Mucosa of descending colon (tissue), 3 donors: ENCODE measurements around the gene SAMD9. TPM values are rescaled to one million over a fixed set of nuclear protein-coding genes. Genes with fewer than 3 reads are reported as not detected.

Experiments used
- ATAC-seq: fragments of 200-7000 bp; cut with Tn5 transposase; one replicate; pipeline ENCODE4 v1.9.1; 2020; ENCODE audit warnings: mild to moderate bottlenecking, moderate library complexity
- DNase-seq, 3 donors: peaks; one replicate each; pipeline ENCODE4 v3.0.0-alpha.2; 2020
- H3K36me3 ChIP-seq: fragments of 200-600 bp; one replicate; pipeline ENCODE4 v1.8.0; 2021; ENCODE audit warnings: low read depth, mild to moderate bottlenecking
- H3K4me1 ChIP-seq: fragments of 200-600 bp; one replicate; pipeline ENCODE4 v1.8.0; 2021; ENCODE audit warnings: low read depth, mild to moderate bottlenecking
- H3K4me3 ChIP-seq: fragments of 200-600 bp; one replicate; pipeline ENCODE4 v1.8.0; 2021; ENCODE audit warnings: mild to moderate bottlenecking
- H3K9me3 ChIP-seq: fragments of 200-600 bp; one replicate; pipeline ENCODE4 v1.8.0; 2021; ENCODE audit warnings: mild to moderate bottlenecking
- intact Hi-C, 2 donors: fragments of 100-400 bp; cut with DNase I in 1 of 2; cut with micrococcal nuclease in 1 of 2; formaldehyde crosslinking; loops; one replicate each; pipeline versions ENCODE4 v1.11.0 to v1.11.1; 2022; cut with DNase I, micrococcal nuclease
- total RNA-seq, 3 donors: library from RNA; stranded (reverse); fragmentation: NEBNext Ultra II Directional in 2 of 3; extraction: Animal tissue kit (Norgen Biotek cat#: 25700) in 2 of 3; gene quantifications; one replicate each; pipeline versions ENCODE4 v1.2.1 to v1.2.4, GENCODE V29; 2021 to 2023
- TF ChIP-seq, protein P1 (sequence below): fragments of 200-600 bp; IDR thresholded peaks from one replicate; pipeline ENCODE4 v1.8.0; 2022; ENCODE audit warnings: antibody characterized with exemption, mild to moderate bottlenecking
- donor health status: DM: no; HTN: no; CAD: no; lungs with moderate emphysema.
- donor health status: DM: no; HTN: no; CAD: no.
- donor health status: DM: no; HTN: yes; CAD: no.

The SAMD9 gene
- total RNA-seq, 3 donors from 2014 or later: 22.6 to 41.8 (median 33.1) TPM

GRCh38 chr7:93055543-93056107, 62.2 kb downstream of the SAMD9 start:
- intact Hi-C loops: loop anchor here in 1 of 2 donors (5.0 kb wide), 3 partner anchors 218 to 433 kb away; partner anchors contain the start of gene CDK6
- DNase-seq (no peak), ATAC-seq (peak; percentile 62)
- Histone ChIP-seq H3K4me1 (peaks cover 6% of the 10 kb centered on the region), H3K36me3 (no peaks in the 10 kb centered on the region), H3K4me3 (no peak overlapping the region), H3K9me3 (no peaks in the 10 kb centered on the region)
- TF ChIP-seq, protein P1, sequence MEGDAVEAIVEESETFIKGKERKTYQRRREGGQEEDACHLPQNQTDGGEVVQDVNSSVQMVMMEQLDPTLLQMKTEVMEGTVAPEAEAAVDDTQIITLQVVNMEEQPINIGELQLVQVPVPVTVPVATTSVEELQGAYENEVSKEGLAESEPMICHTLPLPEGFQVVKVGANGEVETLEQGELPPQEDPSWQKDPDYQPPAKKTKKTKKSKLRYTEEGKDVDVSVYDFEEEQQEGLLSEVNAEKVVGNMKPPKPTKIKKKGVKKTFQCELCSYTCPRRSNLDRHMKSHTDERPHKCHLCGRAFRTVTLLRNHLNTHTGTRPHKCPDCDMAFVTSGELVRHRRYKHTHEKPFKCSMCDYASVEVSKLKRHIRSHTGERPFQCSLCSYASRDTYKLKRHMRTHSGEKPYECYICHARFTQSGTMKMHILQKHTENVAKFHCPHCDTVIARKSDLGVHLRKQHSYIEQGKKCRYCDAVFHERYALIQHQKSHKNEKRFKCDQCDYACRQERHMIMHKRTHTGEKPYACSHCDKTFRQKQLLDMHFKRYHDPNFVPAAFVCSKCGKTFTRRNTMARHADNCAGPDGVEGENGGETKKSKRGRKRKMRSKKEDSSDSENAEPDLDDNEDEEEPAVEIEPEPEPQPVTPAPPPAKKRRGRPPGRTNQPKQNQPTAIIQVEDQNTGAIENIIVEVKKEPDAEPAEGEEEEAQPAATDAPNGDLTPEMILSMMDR: peak; percentile 41

- TF ChIP-seq, protein P1: no peak
- ATAC-seq (no peak), DNase-seq (no peak)
- peaks cover 6% of the 10 kb centered on the region for H3K4me1 ChIP-seq
- H3K36me3 ChIP-seq: no peaks in the 10 kb centered on the region
- no peak overlapping the region for H3K4me3 ChIP-seq
- no peaks in the 10 kb centered on the region for H3K9me3 ChIP-seq
- intact Hi-C loops: loop anchor here (5.0 kb wide), 3 partner anchors 218 to 433 kb away; partner anchors contain the start of gene CDK6 (in 1 of the 2)
These were observed 62.8 kb downstream of the SAMD9 start for GRCh38 chr7:93054975-93055374.

DNA sequence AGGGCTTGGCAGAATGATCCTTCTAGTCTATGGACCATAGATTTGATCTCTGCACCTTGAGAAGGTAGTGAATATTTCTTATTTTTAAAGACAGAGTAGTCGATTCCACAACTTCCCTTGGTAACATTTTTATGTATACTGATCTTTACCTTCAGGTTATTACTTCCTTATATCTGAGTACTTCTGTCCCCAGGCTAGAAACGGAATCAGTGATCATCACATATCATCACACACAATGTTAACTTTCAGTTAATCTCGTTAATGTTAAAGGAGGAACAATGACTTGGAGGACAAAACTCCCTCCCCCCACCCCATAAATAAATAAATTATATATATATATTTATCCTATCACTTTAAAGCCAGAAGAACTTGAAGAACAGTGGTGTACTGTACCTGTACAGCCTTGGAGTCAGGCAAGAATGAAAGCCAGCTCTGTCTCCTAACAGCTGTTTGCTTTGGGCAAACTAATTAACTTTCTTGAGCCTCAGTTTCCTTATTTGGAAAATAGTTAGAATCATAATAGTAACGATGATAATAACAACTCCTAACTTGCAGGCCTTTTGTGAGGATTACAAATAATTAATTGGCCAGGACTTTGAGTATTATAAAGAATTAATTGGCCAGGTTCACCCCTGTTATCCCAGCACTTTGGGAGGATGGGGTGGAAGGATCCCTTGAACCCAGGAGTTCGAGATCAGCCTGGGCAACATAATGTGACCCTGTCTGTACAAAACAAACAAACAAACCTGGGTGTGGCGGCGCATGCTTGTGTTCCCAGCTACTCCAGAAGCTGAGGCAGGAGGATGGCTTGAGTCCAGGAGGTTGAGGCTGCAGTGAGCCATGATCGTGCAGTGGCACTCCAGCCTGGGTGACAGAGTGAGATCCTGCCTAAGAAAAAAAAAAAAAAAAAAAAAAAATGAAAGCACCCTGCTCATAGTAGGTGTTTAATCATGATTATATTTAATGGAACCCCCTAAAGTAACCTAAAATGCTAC, 63.5 kb downstream of the SAMD9 start:
- no peak overlapping the region for H3K4me3 ChIP-seq
- TF ChIP-seq, protein P1: no peak
- H3K9me3 ChIP-seq: no peaks in the 10 kb centered on the region
- ATAC-seq: peak; percentile 68
- intact Hi-C loops: loop anchor here in 1 of 2 donors (5.0 kb wide), 1 partner anchor 432 kb away; no protein-coding TSS in a partner anchor
- no peaks in the 10 kb centered on the region for H3K36me3 ChIP-seq
- peaks cover 6% of the 10 kb centered on the region for H3K4me1 ChIP-seq
- peak; percentile 47 to 52 (median 49) for DNase-seq

DNA sequence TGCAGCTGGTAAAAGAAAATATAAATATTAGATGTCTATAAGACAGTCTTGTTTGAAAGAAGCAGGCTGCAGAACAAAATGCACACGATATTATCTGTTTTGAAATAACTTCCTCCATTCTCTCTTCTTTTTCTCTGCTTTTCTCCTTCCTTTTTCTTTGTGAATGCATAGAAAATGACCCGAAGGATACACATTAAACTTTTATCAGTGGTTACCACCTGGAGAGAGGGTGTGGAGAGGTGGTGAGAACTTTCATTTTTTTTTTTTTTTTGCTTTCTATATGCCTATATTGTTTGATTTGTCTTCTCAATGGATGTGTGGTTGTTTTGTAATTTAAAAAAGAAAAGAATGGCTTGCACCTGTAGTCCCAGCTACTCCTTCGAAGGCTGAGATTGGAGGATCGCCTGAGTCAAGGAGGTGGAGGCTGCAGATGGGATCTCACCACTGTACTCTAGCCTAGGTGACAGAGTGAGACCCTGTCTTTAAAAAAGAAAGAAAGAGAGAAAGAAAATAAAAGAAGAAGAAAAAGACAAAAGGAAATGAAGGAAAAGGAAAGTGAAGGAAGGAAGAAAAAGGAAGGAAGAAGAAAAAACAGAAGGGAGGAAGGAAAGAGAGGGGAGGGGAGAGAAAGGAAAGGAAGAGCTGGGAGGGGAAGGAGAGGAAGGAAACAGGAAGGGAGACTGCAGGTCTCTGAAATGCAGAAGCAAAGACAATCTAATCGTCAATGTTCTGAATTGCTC, 64.4 kb downstream of the SAMD9 start:
- TF ChIP-seq, protein P1: no peak
- DNase-seq: no peak
- intact Hi-C loops: loop anchor here in 1 of 2 donors (5.0 kb wide), 1 partner anchor 431 kb away; no protein-coding TSS in a partner anchor
- Histone ChIP-seq H3K36me3 (no peaks in the 10 kb centered on the region), H3K9me3 (no peaks in the 10 kb centered on the region), H3K4me1 (peaks cover 6% of the 10 kb centered on the region), H3K4me3 (no peak overlapping the region)
- peak; percentile 57 for ATAC-seq

- no peak overlapping the region for H3K4me3 ChIP-seq
- intact Hi-C loops: loop anchor here in 1 of 2 donors (5.0 kb wide), 1 partner anchor 429 kb away; no protein-coding TSS in a partner anchor
- H3K9me3 ChIP-seq: no peaks in the 10 kb centered on the region
- no peaks in the 10 kb centered on the region for H3K36me3 ChIP-seq
- ATAC-seq (no peak), DNase-seq (no peak)
- peaks cover 6% of the 10 kb centered on the region for H3K4me1 ChIP-seq
- TF ChIP-seq, protein P1: no peak
These were observed 66.1 kb downstream of the SAMD9 start for GRCh38 chr7:93051660-93052059.
